ENCODE data around the gene DNAH2.
A peak's percentile ranks its signal among the peaks of the same experiment; 100 is the strongest.

DNAH2 gene

DNA sequence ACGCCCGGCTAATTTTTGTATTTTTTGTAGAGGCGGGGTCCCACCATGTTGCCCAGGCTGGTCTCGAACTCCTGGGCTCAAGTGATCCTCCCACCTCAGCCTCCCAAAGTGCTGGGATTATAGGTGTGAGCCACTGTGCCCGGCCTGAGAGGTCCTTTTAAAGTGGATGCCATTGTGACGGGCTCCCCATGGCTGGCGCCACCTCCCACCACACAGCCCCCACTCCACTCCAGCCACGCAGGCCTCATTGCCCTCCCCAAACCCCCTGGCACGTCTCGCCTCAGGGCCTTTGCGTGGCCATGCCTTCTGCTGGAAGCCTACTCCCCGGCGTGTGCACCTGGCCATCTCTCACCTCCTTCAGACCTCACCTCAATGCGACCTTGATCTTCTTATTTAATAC, 104.6 kb downstream of the DNAH2 start:
- DNase-seq: no peak

DNA sequence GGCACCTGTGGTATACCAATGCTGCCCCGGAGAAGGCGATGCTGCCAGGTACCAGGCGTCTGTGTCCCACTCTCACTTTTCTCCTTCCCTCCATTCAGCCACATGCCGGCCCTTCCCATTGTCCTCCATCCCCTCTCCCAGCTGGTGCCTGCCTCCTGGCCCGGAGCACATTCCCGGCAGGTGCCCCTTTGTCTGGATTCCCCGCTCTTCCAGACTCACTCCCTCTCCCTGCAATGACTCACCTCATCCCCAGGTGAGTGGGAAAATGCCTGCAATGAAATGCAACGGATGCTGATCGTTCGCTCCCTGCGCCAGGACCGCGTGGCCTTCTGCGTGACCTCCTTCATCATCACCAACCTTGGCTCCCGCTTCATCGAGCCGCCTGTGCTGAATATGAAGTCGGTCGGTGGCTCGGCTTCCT, 106.0 kb downstream of the DNAH2 start:
- no peak for DNase-seq

DNA sequence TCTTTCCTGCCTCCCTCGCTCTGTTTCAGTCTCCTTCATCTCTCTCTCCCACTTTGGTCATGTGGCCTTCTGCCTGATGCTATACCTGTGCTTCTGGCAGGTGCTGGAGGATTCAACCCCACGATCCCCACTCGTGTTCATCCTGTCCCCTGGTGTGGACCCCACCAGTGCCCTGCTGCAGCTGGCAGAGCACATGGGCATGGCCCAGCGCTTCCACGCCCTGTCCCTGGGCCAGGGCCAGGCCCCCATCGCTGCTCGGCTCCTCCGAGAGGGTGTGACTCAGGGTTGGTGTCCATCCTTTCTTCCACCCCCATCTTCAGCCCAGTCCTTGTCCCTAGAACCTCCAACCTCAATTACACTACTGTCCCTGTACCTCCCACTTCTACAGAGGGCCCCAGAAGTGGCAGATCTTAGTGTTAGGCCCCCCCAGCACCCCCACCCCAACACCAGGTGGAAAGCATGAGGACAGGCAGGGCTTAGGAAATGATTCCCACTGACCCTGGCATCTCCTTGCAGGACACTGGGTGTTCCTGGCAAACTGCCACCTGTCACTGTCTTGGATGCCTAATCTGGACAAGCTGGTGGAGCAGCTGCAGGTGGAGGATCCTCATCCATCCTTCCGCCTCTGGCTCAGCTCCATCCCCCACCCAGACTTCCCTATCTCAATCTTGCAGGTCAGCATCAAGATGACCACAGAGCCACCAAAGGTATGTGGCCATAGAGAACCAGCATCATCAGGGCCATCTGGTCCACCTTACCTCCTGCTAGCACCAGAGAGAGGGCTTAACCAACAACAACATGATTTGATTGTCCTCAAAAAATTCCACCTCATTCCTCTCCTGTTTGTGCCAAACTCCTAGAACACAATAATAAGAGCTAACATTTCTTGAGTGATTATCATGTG, 106.7 kb downstream of the DNAH2 start:
- no peak for DNase-seq

DNA sequence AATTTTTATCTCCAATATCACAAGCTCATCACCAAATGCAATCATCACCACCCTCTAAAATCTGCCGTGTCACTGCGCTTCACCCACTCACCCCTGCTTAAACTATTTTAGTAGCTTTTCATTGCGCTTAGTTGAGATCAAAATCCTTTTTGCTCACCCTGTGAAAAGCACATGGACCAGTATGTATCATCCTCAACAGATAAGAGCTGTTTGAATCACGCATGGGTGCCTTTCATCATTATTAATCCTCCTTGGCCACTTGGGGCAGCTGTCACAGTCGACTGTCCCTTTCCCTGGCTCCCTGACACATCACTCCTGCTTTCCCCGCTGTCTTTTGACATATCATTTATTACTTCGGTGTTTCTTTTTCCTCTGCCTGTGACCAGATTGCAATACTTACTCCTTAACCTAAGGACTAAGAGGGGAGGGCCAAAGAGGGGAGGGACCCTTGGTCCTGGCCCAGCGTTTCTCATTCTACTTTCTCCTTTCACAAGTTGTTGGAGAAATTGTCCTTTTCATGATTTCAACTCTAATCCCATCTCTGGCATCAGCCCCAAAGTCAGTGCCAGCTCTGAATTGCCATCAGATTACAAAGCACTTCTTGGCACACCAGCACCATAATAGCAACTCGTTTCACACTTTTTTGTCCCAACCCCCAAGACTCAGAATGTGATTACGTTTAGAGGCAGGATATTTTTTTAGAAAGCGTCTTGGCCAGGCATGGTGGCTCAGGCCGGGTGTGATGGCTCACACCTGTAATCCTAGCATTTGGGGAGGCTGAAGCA, 107.9 kb downstream of the DNAH2 start:
- DNase-seq: peak; percentile 16

DNA sequence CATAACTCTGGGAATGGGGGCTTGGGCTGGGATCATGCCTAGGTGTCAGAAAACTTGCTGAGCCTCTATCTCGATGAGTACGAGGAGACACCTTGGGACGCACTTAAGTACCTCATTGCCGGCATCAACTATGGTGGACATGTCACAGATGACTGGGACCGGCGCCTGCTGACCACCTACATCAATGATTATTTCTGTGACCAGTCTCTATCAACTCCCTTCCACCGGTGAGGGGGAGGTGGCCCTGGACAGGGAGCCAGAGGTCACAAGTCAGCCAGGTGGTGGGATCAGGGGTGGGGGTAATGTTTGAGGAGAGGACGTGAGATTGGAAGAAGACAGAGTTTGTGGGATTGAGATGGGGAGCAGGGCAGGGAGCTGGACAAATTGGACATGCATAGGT, 113.1 kb downstream of the DNAH2 start:
- no peak for DNase-seq

DNA sequence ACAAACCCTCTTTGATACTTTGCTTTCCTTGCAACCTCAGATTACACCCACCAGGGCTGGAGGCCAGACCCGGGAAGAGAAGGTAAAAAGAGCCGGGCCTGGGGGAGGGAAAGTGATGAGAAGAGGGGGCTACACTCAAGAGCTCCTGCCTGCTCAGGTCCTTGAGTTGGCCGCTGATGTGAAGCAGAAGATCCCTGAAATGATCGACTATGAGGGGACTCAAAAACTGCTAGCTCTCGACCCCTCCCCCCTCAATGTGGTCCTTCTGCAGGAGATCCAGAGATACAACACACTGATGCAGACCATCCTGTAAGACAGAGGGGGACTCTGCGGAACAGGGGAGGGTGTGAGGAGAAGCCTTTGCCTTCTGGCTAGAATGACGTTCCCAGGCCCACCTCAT, 113.7 kb downstream of the DNAH2 start:
- no peak for DNase-seq

DNA sequence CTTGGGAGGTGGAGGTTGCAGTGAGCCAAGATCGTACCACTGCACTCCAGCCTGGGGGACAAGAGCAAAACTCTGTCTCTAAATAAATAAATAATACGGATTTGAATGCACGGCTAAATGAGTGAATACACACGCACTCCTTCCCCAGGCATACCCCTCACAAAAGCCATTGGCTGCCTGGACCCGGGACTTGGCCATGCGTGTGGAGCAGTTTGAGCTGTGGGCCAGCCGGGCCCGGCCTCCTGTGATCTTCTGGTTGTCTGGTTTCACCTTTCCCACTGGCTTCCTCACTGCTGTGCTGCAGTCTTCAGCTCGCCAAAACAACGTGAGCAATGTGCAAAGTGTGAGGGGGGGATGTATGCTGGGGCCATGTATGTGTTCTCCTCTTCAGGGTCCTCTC, 114.9 kb downstream of the DNAH2 start:
- DNase-seq: no peak

DNA sequence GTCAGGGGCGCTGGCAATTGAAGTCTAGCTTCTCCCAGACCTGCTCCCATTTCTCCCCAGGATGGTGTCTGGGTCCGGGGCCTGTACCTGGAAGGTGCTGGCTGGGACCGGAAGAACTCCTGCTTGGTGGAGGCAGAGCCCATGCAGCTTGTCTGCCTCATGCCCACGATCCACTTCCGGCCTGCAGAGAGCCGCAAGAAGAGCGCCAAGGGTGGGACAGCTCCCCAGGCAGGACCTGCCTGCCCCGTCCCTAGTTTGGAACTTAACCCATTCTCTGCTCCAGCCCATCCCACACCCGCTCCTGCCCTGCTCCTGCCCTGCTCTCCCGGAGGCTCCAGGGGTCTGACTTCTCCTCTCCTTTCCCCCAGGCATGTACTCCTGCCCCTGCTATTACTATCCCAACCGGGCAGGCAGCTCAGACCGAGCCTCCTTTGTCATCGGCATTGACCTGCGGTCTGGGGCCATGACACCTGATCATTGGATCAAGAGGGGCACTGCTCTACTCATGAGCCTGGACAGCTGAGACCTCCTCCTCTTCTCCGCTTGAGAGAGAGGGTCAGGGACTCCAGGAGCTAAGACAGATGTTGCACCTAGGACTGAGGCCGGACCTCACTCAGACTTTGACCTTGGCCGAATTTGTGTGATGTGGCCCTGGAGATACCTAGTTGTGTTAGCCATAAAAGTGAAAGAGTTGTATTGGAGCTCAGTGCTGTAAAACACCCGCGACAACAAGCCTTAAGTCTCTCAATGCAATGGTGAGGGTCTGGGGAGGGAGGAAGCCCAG, 115.7 kb downstream of the DNAH2 start:
- no peak for DNase-seq

DNA sequence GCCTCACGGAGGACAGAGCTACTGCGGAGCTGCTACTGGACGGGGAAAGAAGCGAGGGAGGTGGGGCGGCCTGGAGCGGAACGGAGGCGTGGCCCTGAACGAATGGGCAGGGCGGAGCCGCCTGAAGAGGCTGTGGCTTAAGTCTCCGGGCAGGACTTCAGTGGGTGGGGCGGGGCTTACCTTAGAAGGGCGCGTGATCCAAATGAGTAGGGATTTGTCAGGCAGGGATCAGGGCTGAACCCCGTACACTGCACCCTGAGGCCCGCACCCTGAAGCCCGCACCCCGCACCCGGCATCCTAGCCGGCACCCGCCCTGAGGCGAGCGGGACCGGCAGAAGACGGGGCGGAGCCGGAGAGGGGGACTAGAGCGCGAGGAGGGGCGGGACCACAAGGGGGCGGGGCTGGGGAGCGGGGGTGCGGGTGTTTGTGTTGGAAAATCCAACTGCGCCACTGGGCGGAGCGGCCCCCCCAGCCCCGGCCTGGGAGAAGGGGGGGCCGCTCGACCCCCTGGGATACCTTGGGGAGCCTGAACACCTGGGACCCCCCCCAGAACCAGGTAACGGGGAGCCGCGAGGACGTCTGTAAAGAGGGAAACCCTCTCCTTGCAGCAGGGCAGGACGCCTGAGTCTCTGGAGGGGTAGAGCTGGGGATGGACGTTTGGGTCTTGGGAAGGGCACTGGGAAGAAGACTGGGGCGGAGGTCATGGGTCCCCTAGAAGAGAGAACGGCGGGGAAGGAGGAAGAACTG, 116.4 kb downstream of the DNAH2 start, which contains the start of gene KDM6B:
Gene KDM6B, plus strand, starts transcription at position 423 of the 747 bp plus-strand sequence. CDS start 11,338 bp downstream, outside the sequence.
- peak; percentile 87 for DNase-seq

DNA sequence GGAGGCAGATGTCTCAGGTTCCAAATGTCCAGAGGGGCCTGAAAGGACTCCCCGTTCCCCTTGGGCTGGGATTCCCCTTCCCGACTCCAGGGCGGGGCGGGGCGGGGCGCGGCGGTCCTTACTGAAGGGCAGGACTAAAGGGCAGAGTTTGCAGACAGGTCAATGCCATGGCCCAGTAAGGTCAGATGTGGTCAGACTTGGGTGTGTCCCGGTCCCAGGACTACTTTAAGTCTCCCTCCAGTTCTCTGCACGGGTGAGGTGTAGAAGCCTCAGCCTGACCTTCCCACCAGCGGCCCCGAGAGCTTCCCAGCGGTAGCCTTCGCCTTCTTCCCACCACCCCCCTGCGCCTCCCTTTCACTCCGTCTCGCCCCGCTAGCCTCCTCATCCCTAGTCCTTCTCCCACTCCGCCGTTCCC, 117.0 kb downstream of the DNAH2 start:
- no peak for DNase-seq

DNA sequence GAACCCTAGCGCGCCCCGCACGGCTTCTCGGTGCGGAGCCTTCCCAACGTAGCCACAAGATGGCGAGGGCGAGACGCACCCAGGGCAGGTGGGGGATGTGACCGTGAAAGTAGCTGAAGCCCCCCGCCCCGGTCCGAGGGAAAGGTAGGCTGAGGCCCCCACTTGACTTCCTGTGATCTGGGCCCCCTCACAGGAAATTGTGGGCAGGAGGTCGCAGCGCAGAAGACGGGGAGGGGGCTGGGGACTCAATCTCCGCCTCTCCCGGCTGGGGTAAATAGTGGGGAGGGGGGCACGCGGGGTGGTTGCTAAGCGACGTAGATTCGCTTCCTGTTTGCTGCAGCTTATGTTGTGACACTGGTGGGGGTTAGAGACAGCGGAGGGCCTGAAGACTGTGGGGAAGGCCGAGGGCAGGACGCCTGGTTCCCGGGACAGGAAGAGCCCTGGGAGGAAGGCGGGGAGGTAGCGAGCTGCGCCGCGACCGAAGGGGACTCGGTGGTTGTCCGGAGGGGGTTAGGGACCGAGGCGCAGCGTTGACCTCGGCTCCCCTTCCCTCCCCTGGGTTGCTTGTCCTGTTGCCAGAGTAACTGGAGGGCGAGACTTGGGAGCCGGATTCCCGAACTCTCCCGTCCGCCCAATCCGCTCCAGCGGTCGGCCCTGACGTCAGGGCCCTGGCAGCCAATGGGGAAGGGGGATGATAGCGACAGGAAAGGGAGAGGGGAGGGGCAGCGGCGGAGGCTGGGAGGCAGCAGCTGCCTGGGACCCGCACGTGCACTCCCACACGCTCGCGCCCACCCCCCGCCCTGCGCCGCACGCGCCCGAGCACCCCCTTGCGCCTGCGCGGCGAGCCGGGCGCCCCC, 117.6 kb downstream of the DNAH2 start:
- DNase-seq: peak; percentile 100

DNA sequence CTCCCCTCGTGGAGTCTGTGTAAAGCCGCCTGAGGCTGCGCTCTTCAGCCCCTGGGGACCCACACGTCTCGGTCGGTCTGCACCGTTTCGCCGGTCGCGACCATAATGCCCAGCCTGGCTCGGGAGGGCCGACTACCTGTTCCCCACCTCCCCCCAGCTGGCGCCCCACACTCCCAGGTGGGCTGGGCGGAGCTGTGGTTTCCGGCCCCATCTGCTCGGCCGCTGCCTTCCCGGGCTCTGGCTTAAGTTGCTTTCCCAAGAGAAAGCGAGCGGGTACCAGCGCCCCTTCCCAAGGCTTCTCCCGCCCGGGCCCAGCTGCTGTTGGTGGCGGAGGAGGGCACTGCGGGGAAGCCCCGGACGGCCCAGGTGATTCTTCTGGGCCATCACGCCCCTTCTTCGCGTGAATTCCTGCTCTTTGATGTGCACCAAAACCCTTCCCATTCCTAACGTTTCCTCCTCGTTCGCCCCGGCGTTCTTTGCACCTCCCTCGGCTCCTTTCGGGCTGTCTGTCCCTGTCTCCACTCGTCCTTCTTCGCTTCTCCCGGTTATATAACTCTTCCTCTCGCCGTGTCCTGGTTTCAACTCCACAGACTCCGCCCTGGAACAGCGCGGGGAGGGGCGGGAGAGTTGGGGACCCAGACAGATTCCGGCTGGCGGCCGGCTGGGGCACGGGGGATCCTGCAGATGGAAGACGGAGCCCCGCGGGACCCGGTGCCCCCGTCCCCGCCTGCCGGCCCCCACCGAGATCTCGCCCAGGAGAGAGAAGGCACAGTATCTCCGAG, 118.5 kb downstream of the DNAH2 start:
- peak; percentile 78 for DNase-seq

DNA sequence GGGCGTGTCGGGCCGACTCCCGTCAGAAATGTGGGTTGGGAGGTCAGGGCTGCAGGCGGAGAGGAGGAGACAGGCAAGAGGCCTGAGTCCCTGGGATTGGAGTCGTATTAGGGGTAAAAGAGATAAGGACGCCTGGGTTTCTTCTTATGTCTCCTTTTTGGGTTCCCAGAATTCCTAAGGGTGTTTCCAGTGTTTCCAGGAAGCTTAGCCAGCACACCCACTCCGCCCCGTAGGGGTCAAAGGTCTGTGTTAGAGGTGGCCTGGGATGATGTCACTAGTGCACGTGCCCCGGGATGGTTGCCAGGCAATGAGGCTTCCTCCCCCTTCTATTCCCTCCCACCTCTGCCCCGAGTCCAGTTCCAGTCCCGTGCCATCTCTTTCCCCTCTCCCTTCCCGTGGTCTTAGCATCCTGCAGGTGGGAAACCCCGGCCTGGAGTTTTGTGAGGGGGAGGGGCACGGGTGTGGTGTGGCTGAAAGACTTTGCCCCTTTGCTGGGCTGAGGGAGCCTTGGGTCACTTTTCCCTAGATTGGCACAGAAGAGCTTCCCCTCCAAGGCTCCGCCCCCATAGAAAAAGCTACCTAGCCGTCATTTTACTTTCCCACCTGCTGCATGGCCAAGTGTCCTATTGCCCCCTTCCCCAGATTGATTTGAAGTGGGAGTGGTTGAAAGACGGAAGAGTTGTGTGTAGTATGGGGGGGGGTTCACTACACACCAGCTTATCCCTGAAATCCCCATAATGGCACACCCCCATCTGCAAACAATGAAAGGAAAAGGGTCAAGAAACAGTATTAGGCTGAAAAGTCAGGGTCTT, 119.3 kb downstream of the DNAH2 start:
- peak; percentile 96 for DNase-seq

DNA sequence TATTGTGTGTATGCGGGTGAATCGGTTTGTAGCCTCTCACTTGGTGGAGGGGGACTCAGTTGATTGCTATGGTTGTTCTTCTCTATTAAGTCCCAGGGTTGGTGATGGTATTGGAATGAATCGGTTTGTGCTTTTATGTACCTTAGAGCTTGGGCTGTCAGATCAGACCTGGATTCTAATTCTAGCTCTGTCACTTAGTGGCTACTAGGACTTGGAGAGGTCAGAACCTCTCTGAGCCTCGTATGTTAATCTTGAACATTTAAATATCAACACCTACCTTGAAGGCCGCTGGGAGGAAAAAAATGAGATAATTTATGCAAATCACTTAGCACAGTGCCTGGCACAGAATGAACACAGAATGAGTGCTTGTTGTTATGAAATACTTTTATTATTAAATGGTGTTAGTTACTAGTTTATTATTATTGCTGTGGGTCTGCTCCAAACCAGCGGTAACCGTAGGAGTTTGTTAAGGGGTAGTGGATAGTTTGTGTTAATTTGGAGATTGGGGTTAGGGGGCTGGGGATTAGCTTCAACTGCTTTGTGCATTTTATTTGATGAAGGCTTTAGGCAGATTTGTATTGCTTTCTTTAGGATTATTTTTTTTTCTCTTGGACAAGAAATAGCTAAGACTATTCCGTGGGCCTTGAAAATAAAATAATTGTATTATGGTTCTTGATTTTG, 120.0 kb downstream of the DNAH2 start:
- no peak for DNase-seq

DNA sequence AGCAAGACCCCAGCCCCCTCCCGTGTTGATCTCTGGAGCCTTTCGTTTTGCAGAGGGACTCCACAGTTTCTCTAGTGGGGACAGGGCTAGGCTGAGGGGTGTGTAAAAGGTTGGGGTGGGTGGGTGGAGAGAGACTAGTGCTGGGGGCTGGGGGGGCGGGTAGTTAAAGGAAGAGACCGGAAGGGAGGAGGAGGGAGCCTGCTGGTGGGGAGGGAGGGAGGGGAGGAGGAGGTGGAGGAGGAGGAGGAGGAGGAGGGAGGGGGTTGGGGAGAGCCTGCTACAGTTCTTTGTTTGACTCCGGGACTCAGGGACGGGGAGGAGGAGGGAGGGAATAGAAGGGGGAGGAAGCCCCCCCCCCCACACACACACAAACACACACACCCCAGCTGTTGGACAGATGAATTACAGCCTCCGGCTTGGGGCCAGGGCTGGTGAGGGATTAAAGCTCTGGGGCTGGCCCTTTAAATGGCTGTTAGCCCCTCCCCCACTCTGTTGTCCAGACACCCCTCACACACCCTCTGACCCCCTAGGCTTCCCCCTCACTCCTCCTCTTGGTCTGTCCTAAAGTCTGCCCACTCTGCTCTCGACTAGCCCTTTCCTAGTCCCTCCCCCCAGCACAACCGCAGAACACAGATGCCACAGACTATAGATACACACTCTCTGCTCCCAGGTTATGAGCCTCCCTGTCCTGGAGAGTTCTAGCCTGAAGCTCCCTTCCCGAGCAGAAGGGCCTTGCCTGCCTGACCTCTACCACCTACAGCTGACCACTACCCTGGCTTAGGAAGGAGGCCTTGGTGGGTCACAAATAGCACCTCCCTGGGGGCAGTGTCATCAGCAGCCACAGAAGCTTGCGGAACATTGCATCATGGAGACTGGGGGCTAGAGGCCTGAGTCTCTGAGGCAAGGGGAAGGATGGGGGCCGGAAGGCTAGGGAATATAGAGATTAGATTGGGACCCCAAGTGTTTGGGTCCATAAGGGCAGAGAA, 120.8 kb downstream of the DNAH2 start:
- peak; percentile 91 for DNase-seq

DNA sequence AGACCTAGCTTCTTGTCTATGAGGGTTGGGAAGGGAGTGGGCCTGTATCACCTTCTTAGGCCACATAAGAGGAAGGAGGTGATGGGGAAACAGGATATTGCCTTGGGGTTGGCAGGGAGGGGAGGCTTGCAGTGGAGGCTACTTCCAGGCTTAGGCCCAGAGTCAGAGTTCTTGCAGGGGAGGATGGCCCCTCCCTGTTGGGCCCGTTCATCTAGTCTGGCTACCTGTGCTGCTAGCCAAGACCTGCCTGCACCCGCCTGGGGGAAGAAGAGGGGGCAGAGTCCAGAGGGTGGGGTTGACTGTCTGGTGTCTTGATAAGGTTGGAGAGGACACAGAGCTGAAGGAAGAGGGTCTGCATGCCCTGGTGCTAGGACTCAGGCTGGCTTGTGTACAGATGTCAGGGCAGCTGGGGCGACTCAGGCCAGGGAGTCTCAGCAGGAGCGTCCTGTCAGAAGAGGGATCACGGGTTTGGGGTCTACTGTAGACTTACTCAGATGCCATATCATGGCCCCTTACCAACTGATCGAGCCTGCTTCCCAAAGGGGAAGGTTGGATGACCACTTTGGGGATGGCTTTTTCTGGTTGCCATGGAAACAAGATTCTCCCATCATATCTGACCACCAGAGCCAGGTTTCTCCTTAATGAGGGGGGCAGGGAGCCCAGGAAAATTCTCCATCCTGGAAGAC, 121.8 kb downstream of the DNAH2 start:
- no peak for DNase-seq

DNA sequence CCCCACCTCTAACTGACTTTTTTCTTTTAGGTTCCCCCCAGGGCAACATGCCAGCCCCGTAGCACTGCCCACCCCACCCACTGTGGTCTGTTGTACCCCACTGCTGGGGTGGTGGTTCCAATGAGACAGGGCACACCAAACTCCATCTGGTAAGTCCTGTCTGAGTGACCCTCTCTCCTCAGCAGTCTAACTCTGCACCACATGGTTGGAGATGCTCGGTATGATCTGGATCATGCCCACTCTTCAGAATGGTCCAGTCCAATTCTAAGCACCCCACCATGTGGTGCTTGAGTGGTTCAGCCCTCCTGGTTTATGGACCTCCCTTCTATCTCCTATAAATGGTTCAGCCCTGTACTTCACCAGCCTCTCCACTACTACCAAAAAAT, 122.3 kb downstream of the DNAH2 start:
- peak; percentile 69 for DNase-seq

Measured in fibroblast of skin of scalp (primary cell).